SK-N-SH (cell line): ENCODE measurements around the gene BTN1A1.

Experiments
- MXI1 ChIP-seq: IDR thresholded peaks from 2 replicates; pipeline ENCODE4 v1.6.1; 2012; ENCODE audit warnings: mild to moderate bottlenecking, low read depth, low read length, improper control_type of control experiment
- POLR2AphosphoS5 ChIP-seq: IDR thresholded peaks from 2 replicates; pipeline ENCODE4 v1.6.1; 2012; ENCODE audit warnings: low read depth, low read length
- RFX5 ChIP-seq: IDR thresholded peaks from 2 replicates; pipeline ENCODE4 v1.6.1; 2012; ENCODE audit warnings: mild to moderate bottlenecking, improper control_type of control experiment, low read length
- TAF1 ChIP-seq: IDR thresholded peaks from 2 replicates; pipeline ENCODE4 v1.6.1; 2012; ENCODE audit warnings: low read depth, mild to moderate bottlenecking, low read length, moderate library complexity, borderline replicate concordance
- YY1 ChIP-seq: IDR thresholded peaks from 2 replicates; pipeline ENCODE4 v1.4.0; 2012; ENCODE audit warnings: low read depth, mild to moderate bottlenecking
- TF ChIP-seq, protein P1 (sequence below): IDR thresholded peaks from 2 replicates; pipeline ENCODE4 v1.6.1; 2012; ENCODE audit warnings: mild to moderate bottlenecking, low read depth, low read length, moderate library complexity
- TF ChIP-seq, protein P2 (sequence below): fragments of 200-600 bp; sonication (generic); IDR thresholded peaks from 2 replicates; pipeline ENCODE4 v1.6.1; 2017; ENCODE audit warnings: antibody characterized with exemption, mild to moderate bottlenecking, moderate library complexity
- TF ChIP-seq, protein P3 (sequence below): IDR thresholded peaks from 2 replicates; pipeline ENCODE4 v1.4.0; 2012; ENCODE audit warnings: low read depth, borderline replicate concordance

DNA sequence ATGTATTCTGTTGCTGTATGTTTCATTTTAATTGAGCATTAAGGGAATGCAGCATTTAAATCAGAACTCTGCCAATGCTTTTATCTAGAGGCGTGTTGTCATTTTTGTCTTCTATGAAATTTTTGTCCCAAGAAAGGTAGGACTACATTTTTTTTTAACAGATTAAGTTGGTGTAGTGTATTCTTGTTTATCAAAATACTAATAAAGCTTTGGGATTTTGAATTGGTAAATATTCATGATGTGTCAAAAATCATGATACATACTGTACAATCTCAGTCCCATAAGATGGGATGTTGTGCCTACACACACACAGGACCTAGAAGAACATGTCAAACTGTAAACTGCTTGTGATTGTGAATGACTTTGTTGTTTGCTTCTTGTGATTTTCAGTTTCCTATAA lies 26.8 kb downstream of the BTN1A1 start:
- TF ChIP-seq, protein P1, sequence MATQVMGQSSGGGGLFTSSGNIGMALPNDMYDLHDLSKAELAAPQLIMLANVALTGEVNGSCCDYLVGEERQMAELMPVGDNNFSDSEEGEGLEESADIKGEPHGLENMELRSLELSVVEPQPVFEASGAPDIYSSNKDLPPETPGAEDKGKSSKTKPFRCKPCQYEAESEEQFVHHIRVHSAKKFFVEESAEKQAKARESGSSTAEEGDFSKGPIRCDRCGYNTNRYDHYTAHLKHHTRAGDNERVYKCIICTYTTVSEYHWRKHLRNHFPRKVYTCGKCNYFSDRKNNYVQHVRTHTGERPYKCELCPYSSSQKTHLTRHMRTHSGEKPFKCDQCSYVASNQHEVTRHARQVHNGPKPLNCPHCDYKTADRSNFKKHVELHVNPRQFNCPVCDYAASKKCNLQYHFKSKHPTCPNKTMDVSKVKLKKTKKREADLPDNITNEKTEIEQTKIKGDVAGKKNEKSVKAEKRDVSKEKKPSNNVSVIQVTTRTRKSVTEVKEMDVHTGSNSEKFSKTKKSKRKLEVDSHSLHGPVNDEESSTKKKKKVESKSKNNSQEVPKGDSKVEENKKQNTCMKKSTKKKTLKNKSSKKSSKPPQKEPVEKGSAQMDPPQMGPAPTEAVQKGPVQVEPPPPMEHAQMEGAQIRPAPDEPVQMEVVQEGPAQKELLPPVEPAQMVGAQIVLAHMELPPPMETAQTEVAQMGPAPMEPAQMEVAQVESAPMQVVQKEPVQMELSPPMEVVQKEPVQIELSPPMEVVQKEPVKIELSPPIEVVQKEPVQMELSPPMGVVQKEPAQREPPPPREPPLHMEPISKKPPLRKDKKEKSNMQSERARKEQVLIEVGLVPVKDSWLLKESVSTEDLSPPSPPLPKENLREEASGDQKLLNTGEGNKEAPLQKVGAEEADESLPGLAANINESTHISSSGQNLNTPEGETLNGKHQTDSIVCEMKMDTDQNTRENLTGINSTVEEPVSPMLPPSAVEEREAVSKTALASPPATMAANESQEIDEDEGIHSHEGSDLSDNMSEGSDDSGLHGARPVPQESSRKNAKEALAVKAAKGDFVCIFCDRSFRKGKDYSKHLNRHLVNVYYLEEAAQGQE, result no peak
- no peak for TF ChIP-seq POLR2AphosphoS5
- TF ChIP-seq, protein P2, sequence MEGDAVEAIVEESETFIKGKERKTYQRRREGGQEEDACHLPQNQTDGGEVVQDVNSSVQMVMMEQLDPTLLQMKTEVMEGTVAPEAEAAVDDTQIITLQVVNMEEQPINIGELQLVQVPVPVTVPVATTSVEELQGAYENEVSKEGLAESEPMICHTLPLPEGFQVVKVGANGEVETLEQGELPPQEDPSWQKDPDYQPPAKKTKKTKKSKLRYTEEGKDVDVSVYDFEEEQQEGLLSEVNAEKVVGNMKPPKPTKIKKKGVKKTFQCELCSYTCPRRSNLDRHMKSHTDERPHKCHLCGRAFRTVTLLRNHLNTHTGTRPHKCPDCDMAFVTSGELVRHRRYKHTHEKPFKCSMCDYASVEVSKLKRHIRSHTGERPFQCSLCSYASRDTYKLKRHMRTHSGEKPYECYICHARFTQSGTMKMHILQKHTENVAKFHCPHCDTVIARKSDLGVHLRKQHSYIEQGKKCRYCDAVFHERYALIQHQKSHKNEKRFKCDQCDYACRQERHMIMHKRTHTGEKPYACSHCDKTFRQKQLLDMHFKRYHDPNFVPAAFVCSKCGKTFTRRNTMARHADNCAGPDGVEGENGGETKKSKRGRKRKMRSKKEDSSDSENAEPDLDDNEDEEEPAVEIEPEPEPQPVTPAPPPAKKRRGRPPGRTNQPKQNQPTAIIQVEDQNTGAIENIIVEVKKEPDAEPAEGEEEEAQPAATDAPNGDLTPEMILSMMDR, result no peak
- no peak for TF ChIP-seq MXI1
- no peak for TF ChIP-seq YY1
- no peak for TF ChIP-seq TAF1
- TF ChIP-seq, protein P3, sequence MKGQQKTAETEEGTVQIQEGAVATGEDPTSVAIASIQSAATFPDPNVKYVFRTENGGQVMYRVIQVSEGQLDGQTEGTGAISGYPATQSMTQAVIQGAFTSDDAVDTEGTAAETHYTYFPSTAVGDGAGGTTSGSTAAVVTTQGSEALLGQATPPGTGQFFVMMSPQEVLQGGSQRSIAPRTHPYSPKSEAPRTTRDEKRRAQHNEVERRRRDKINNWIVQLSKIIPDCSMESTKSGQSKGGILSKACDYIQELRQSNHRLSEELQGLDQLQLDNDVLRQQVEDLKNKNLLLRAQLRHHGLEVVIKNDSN, result no peak
- no peak for TF ChIP-seq RFX5
